WTC11 (cell line): Measurements from ENCODE around the gene INO80E. TPM values are rescaled to one million over a fixed set of nuclear protein-coding genes. Genes with fewer than 3 reads are reported as not detected.

Experiments used
- ATAC-seq: fragments of 200-7000 bp; cut with Tn5 transposase; 2 replicates; pipeline ENCODE4 v1.10.0; 2021; ENCODE audit warnings: mild to moderate bottlenecking, moderate library complexity
- CTCF ChIA-PET: fragments of 300-600 bp; sonication (Branson Sonifier 250); formaldehyde crosslinking; loops from one replicate; lab custom pipeline; 2021; ENCODE audit warnings: antibody characterized with exemption; lab: Charles Lee
- POLR2A ChIA-PET: fragments of 350-600 bp; sonication (Branson Sonifier 250); formaldehyde crosslinking; loops from one replicate; lab custom pipeline; 2021; ENCODE audit warnings: antibody characterized with exemption; lab: Charles Lee
- DNase-seq: peaks from one replicate; pipeline ENCODE4 v3.0.0; 2021; ENCODE audit warnings: low spot score
- H3K27ac Mint-ChIP-seq: 2 replicates; pipeline ENCODE4 v1.8.0; 2021; ENCODE audit warnings: mixed read lengths
- H3K27me3 Mint-ChIP-seq: 2 replicates; pipeline ENCODE4 v1.8.0; 2021; ENCODE audit warnings: low read depth, mild to moderate bottlenecking, moderate library complexity, mixed read lengths
- H3K36me3 Mint-ChIP-seq: 2 replicates; pipeline ENCODE4 v1.8.0; 2021; ENCODE audit warnings: mixed read lengths
- H3K4me1 Mint-ChIP-seq: 2 replicates; pipeline ENCODE4 v1.8.0; 2022; ENCODE audit warnings: mixed read lengths
- H3K4me3 Mint-ChIP-seq: 2 replicates; pipeline ENCODE4 v1.8.0; 2021; ENCODE audit warnings: mild to moderate bottlenecking, moderate library complexity, mixed read lengths
- H3K9me3 Mint-ChIP-seq: 2 replicates; pipeline ENCODE4 v1.8.0; 2021; ENCODE audit warnings: mixed read lengths
- ATF1 ChIP-seq: sonication (generic); formaldehyde crosslinking; IDR thresholded peaks from 2 replicates; pipeline ENCODE4 v1.8.1; 2023; ENCODE audit warnings: mild to moderate bottlenecking, moderate library complexity, missing genetic modification reagents
- ATF3 ChIP-seq: sonication (generic); formaldehyde crosslinking; conservative IDR thresholded peaks from 2 replicates; pipeline ENCODE4 v1.8.1; 2022; ENCODE audit warnings: mild to moderate bottlenecking, missing genetic modification reagents
- CDX4 ChIP-seq: fragments of 250-450 bp; sonication (Bioruptor Pico); IDR thresholded peaks from 2 replicates; pipeline ENCODE4 v1.9.0; 2021; ENCODE audit warnings: moderate library complexity, mild to moderate bottlenecking, inconsistent platforms, borderline replicate concordance
- CREM ChIP-seq: sonication (generic); formaldehyde crosslinking; IDR thresholded peaks from 2 replicates; pipeline ENCODE4 v1.8.1; 2022; ENCODE audit warnings: mild to moderate bottlenecking, missing genetic modification reagents, moderate library complexity
- ERG ChIP-seq: fragments of 250-450 bp; sonication (Bioruptor Pico); IDR thresholded peaks from 2 replicates; pipeline ENCODE4 v1.8.0; 2021; ENCODE audit warnings: mild to moderate bottlenecking
- ESRRA ChIP-seq: sonication (generic); formaldehyde crosslinking; IDR thresholded peaks from 2 replicates; pipeline ENCODE4 v1.8.1; 2022; ENCODE audit warnings: mild to moderate bottlenecking, missing genetic modification reagents, borderline replicate concordance
- FOXK1 ChIP-seq: sonication (generic); formaldehyde crosslinking; IDR thresholded peaks from 2 replicates; pipeline ENCODE4 v1.8.0; 2022; ENCODE audit warnings: mild to moderate bottlenecking, moderate library complexity, missing genetic modification reagents
- GRHL2 ChIP-seq: fragments of 250-450 bp; sonication (Bioruptor Pico); IDR thresholded peaks from 2 replicates; pipeline ENCODE4 v1.8.0; 2022; ENCODE audit warnings: mild to moderate bottlenecking, moderate library complexity; ENCODE audit not compliant: insufficient replicate concordance, severe bottlenecking
- GTF2I ChIP-seq: fragments of 250-450 bp; sonication (Bioruptor Pico); conservative IDR thresholded peaks from 2 replicates; pipeline ENCODE4 v1.4.0; 2021; ENCODE audit warnings: mild to moderate bottlenecking
- IRF1 ChIP-seq: sonication (generic); formaldehyde crosslinking; IDR thresholded peaks from 2 replicates; pipeline ENCODE4 v1.8.0; 2023; ENCODE audit warnings: missing genetic modification reagents
- JUN ChIP-seq: sonication (generic); formaldehyde crosslinking; IDR thresholded peaks from 2 replicates; pipeline ENCODE4 v1.8.0; 2023; ENCODE audit warnings: mild to moderate bottlenecking, missing genetic modification reagents
- MXD4 ChIP-seq: fragments of 250-450 bp; sonication (Bioruptor Pico); IDR thresholded peaks from 2 replicates; pipeline ENCODE4 v1.8.0; 2021; ENCODE audit warnings: mild to moderate bottlenecking, moderate library complexity, borderline replicate concordance
- NFATC4 ChIP-seq: fragments of 250-450 bp; sonication (Bioruptor Pico); IDR thresholded peaks from 2 replicates; pipeline ENCODE4 v1.9.0; 2021; ENCODE audit warnings: mild to moderate bottlenecking
- NFE2L1 ChIP-seq: sonication (generic); formaldehyde crosslinking; IDR thresholded peaks from 2 replicates; pipeline ENCODE4 v1.8.1; 2023; ENCODE audit warnings: missing genetic modification reagents
- NR2C2 ChIP-seq: sonication (generic); formaldehyde crosslinking; IDR thresholded peaks from 2 replicates; pipeline ENCODE4 v1.8.0; 2022; ENCODE audit warnings: mild to moderate bottlenecking, missing genetic modification reagents
- PREB ChIP-seq: sonication (generic); formaldehyde crosslinking; IDR thresholded peaks from 2 replicates; pipeline ENCODE4 v1.8.1; 2022; ENCODE audit warnings: mild to moderate bottlenecking, missing genetic modification reagents, moderate library complexity, borderline replicate concordance
- PRRX2 ChIP-seq: fragments of 250-450 bp; sonication (Bioruptor Pico); IDR thresholded peaks from 2 replicates; pipeline ENCODE4 v1.8.0; 2021; ENCODE audit warnings: mild to moderate bottlenecking
- RORB ChIP-seq: fragments of 250-450 bp; sonication (Bioruptor Pico); IDR thresholded peaks from 2 replicates; pipeline ENCODE4 v1.9.0; 2021; ENCODE audit warnings: mild to moderate bottlenecking
- SOX15 ChIP-seq: fragments of 250-450 bp; sonication (Bioruptor Pico); IDR thresholded peaks from 2 replicates; pipeline ENCODE4 v1.9.0; 2021; ENCODE audit warnings: mild to moderate bottlenecking
- TCF7 ChIP-seq: sonication (generic); formaldehyde crosslinking; IDR thresholded peaks from 2 replicates; pipeline ENCODE4 v1.8.0; 2022; ENCODE audit warnings: mild to moderate bottlenecking, low read depth, missing genetic modification reagents, moderate library complexity
- TEAD1 ChIP-seq: sonication (generic); formaldehyde crosslinking; IDR thresholded peaks from 2 replicates; pipeline ENCODE4 v1.8.0; 2022; ENCODE audit warnings: mild to moderate bottlenecking, missing genetic modification reagents
- ZNF138 ChIP-seq: sonication (generic); formaldehyde crosslinking; conservative IDR thresholded peaks from 2 replicates; pipeline ENCODE4 v1.8.1; 2022; ENCODE audit warnings: mild to moderate bottlenecking, moderate library complexity, missing genetic modification reagents
- ZNF396 ChIP-seq: fragments of 250-450 bp; sonication (Bioruptor Pico); IDR thresholded peaks from 2 replicates; pipeline ENCODE4 v1.8.0; 2021; ENCODE audit warnings: mild to moderate bottlenecking, moderate library complexity, borderline replicate concordance
- ZNF416 ChIP-seq: fragments of 250-450 bp; sonication (Bioruptor Pico); IDR thresholded peaks from 2 replicates; pipeline ENCODE4 v1.9.0; 2021; ENCODE audit warnings: mild to moderate bottlenecking, inconsistent platforms
- ZNF532 ChIP-seq: fragments of 250-450 bp; sonication (Bioruptor Pico); IDR thresholded peaks from 2 replicates; pipeline ENCODE4 v1.9.0; 2021; ENCODE audit warnings: mild to moderate bottlenecking, borderline replicate concordance
- ZSCAN18 ChIP-seq: fragments of 250-450 bp; sonication (Bioruptor Pico); IDR thresholded peaks from 2 replicates; pipeline ENCODE4 v2.1.2; 2022; ENCODE audit warnings: mild to moderate bottlenecking, moderate library complexity
- total RNA-seq: library from RNA; stranded (reverse); gene quantifications from 3 replicates; pipeline ENCODE4 v1.2.3, GENCODE V29; 2021

Gene INO80E
- total RNA-seq, 1 experiment from 2014 or later, result 101 TPM

GRCh38 chr16:30041841-30042240 lies 45.8 kb downstream of the INO80E start:
- Mint-ChIP-seq H3K27me3 (peaks cover 32% of the 10 kb centered on the region), H3K27ac (no peak overlapping the region), H3K36me3 (no peaks in the 10 kb centered on the region), H3K4me3 (no peak overlapping the region), H3K4me1 (no peaks in the 10 kb centered on the region), H3K9me3 (no peaks in the 10 kb centered on the region)
- TF ChIP-seq FOXK1, result no peak
- TF ChIP-seq ATF3 (CRISPR knock-in tag), result no peak
- no peak for TF ChIP-seq PRRX2 (CRISPR knock-in tag)
- no peak for TF ChIP-seq SOX15
- TF ChIP-seq ZNF138 (CRISPR knock-in tag), result no peak
- no peak for TF ChIP-seq NFATC4 (CRISPR knock-in tag)
- TF ChIP-seq ZSCAN18 (CRISPR knock-in tag), result no peak
- TF ChIP-seq IRF1, result no peak
- no peak for TF ChIP-seq ZNF416 (CRISPR knock-in tag)
- no peak for TF ChIP-seq ERG (CRISPR knock-in tag)
- TF ChIP-seq RORB (CRISPR knock-in tag), result no peak
- TF ChIP-seq TCF7 (CRISPR knock-in tag), result no peak
- TF ChIP-seq TEAD1, result no peak
- no peak for TF ChIP-seq CDX4 (CRISPR knock-in tag)
- no peak for TF ChIP-seq ZNF532 (CRISPR knock-in tag)
- no peak for TF ChIP-seq ATF1 (CRISPR knock-in tag)
- no peak for TF ChIP-seq GTF2I (CRISPR knock-in tag)
- TF ChIP-seq JUN (CRISPR knock-in tag), result no peak
- TF ChIP-seq NR2C2 (CRISPR knock-in tag), result no peak
- CTCF ChIA-PET, result interaction anchor here (0.7 to 4.6 kb wide), 6 partner anchors 10 to 341 kb away, joined by 3 to 31 read pairs (median 4); partner anchors contain the start of genes TBX6 and TLCD3B
- POLR2A ChIA-PET, result interaction anchor here (0.6 to 0.7 kb wide), 2 partner anchors 18 to 1205 kb away, joined by 3 read pairs; no protein-coding TSS in a partner anchor
- no peak for DNase-seq
- ATAC-seq, result no peak

- Mint-ChIP-seq H3K27ac (no peak overlapping the region), H3K36me3 (no peaks in the 10 kb centered on the region), H3K9me3 (no peaks in the 10 kb centered on the region), H3K4me1 (no peaks in the 10 kb centered on the region), H3K27me3 (peaks cover 32% of the 10 kb centered on the region), H3K4me3 (no peak overlapping the region)
- POLR2A ChIA-PET, result no interaction called here
- DNase-seq (no peak), ATAC-seq (no peak)
- CTCF ChIA-PET, result interaction anchor here (2.3 kb wide), 1 partner anchor 14 kb away, joined by 10 read pairs; no protein-coding TSS in a partner anchor
- TF ChIP-seq CREM (no peak), ZNF396 (CRISPR knock-in tag) (no peak), ERG (CRISPR knock-in tag) (no peak), ATF1 (CRISPR knock-in tag) (no peak), MXD4 (CRISPR knock-in tag) (no peak), ESRRA (CRISPR knock-in tag) (no peak), PREB (CRISPR knock-in tag) (no peak), SOX15 (no peak), GRHL2 (CRISPR knock-in tag) (no peak), NFE2L1 (no peak)
These were observed 50.1 kb downstream of the INO80E start for GRCh38 chr16:30046178-30046577.
